DND-41 (cell line): ENCODE data around the gene FCRL1.

Source experiments
- ATAC-seq: fragments of 200-7000 bp; cut with Tn5 transposase; 3 replicates; pipeline ENCODE4 v1.9.1; 2021; ENCODE audit warnings: low read depth; ENCODE audit not compliant: insufficient read depth
- DNase-seq: peaks from one replicate; pipeline ENCODE4 v3.0.0-alpha.2; 2020
- H2AFZ ChIP-seq: 2 replicates; pipeline ENCODE4 v1.6.0; 2012; ENCODE audit warnings: low read depth, low read length
- H3K27ac ChIP-seq: 2 replicates; pipeline ENCODE4 v1.5.1; 2012; ENCODE audit warnings: low read length, inconsistent platforms
- H3K27me3 ChIP-seq: fragments of 200-600 bp; sonication (generic); 2 replicates; pipeline ENCODE4 v1.6.0; 2012; ENCODE audit warnings: low read length, mild to moderate bottlenecking, inconsistent platforms; ENCODE audit not compliant: insufficient read depth, poor library complexity
- H3K36me3 ChIP-seq: 2 replicates; pipeline ENCODE4 v1.5.1; 2012; ENCODE audit warnings: low read length, inconsistent platforms; ENCODE audit not compliant: insufficient read depth
- H3K4me1 ChIP-seq: 2 replicates; pipeline ENCODE4 v1.5.1; 2012; ENCODE audit warnings: mild to moderate bottlenecking, low read length; ENCODE audit not compliant: insufficient read depth
- H3K4me2 ChIP-seq: 2 replicates; pipeline ENCODE4 v1.6.0; 2012; ENCODE audit warnings: mild to moderate bottlenecking, moderate library complexity, low read length, inconsistent platforms; ENCODE audit not compliant: insufficient read depth
- H3K4me3 ChIP-seq, 2 experiments: fragments of 200-600 bp in 1 of 2; shearing (Covaris generic) in 1 of 2; 2 replicates each; pipeline ENCODE4 v1.5.1; 2012 to 2016; ENCODE audit warnings: inconsistent platforms in 2 of 2, low read length in 2 of 2, mild to moderate bottlenecking in 2 of 2, low read depth in 1 of 2, moderate library complexity in 1 of 2
- H3K79me2 ChIP-seq: 2 replicates; pipeline ENCODE4 v1.6.0; 2012; ENCODE audit warnings: low read length, inconsistent platforms; ENCODE audit not compliant: insufficient read depth
- H3K9ac ChIP-seq: 2 replicates; pipeline ENCODE4 v1.6.0; 2012; ENCODE audit warnings: low read depth, mild to moderate bottlenecking, inconsistent platforms, low read length, moderate library complexity
- H3K9me3 ChIP-seq: 2 replicates; pipeline ENCODE4 v1.5.1; 2012; ENCODE audit warnings: low read length, moderate library complexity, mild to moderate bottlenecking, inconsistent platforms; ENCODE audit not compliant: insufficient read depth, severe bottlenecking
- H4K20me1 ChIP-seq: 2 replicates; pipeline ENCODE4 v1.6.0; 2012; ENCODE audit warnings: low read length; ENCODE audit not compliant: insufficient read depth
- CTCF ChIP-seq: IDR thresholded peaks from 2 replicates; pipeline ENCODE4 v1.5.1; 2012; ENCODE audit warnings: borderline replicate concordance, low read length, moderate library complexity, mild to moderate bottlenecking; ENCODE audit not compliant: poor library complexity, severe bottlenecking; ENCODE audit errors: extremely low read depth
- EZH2 ChIP-seq: IDR thresholded peaks from 3 replicates; pipeline ENCODE4 v1.6.1; 2012; ENCODE audit warnings: borderline replicate concordance, low read depth, mild to moderate bottlenecking, moderate library complexity, low read length, inconsistent platforms; ENCODE audit not compliant: severe bottlenecking

The FCRL1 gene

GRCh38 chr1:157799996-157800395 lies 19.9 kb downstream of the FCRL1 start:
- Histone ChIP-seq H3K4me2 (no peak overlapping the region), H3K9me3 (no peaks in the 10 kb centered on the region), H4K20me1 (no peaks in the 10 kb centered on the region), H3K27me3 (no peaks in the 10 kb centered on the region), H3K79me2 (no peaks in the 10 kb centered on the region), H3K36me3 (no peaks in the 10 kb centered on the region), H3K4me3 (no peak overlapping the region), H3K4me1 (no peaks in the 10 kb centered on the region), H3K27ac (no peak overlapping the region), H2AFZ (no peak overlapping the region), H3K9ac (no peak overlapping the region)
- ATAC-seq (no peak), DNase-seq (no peak)
- TF ChIP-seq CTCF, result no peak
- TF ChIP-seq EZH2, result no peak

- no peak overlapping the region for H3K27ac ChIP-seq
- ATAC-seq (no peak), DNase-seq (no peak)
- H3K36me3 ChIP-seq, result no peaks in the 10 kb centered on the region
- TF ChIP-seq CTCF (no peak), EZH2 (no peak)
- H3K27me3 ChIP-seq, result no peaks in the 10 kb centered on the region
- H3K9ac ChIP-seq, result no peak overlapping the region
- peaks cover 2% of the 10 kb centered on the region for H3K9me3 ChIP-seq
- H2AFZ ChIP-seq, result no peak overlapping the region
- no peak overlapping the region for H3K4me2 ChIP-seq
- H4K20me1 ChIP-seq, result no peaks in the 10 kb centered on the region
- H3K4me3 ChIP-seq, result no peak overlapping the region
- H3K79me2 ChIP-seq, result no peaks in the 10 kb centered on the region
- H3K4me1 ChIP-seq, result no peaks in the 10 kb centered on the region
These were observed 21.7 kb downstream of the FCRL1 start for GRCh38 chr1:157798211-157798610.

- Histone ChIP-seq H4K20me1 (no peaks in the 10 kb centered on the region), H3K4me1 (0 out of 2 replicates have a peak, but pooled peaks cover 5% of the 10 kb centered on the region), H3K9ac (no peak overlapping the region), H3K4me3 (no peak overlapping the region), H3K79me2 (no peaks in the 10 kb centered on the region), H3K27ac (no peak overlapping the region), H3K9me3 (no peaks in the 10 kb centered on the region), H2AFZ (no peak overlapping the region), H3K27me3 (no peaks in the 10 kb centered on the region), H3K4me2 (no peak overlapping the region), H3K36me3 (no peaks in the 10 kb centered on the region)
- ATAC-seq, result no peak
- DNase-seq, result no peak
- no peak for TF ChIP-seq EZH2
- TF ChIP-seq CTCF, result no peak
These were observed 34.7 kb downstream of the FCRL1 start for GRCh38 chr1:157785248-157785647.

GRCh38 chr1:157784801-157785200 lies 35.1 kb downstream of the FCRL1 start:
- no peak for ATAC-seq
- H3K9ac ChIP-seq, result no peak overlapping the region
- H3K4me3 ChIP-seq, result no peak overlapping the region
- 0 out of 2 replicates have a peak, but pooled peaks cover 5% of the 10 kb centered on the region for H3K4me1 ChIP-seq
- no peak overlapping the region for H3K4me2 ChIP-seq
- H3K36me3 ChIP-seq, result no peaks in the 10 kb centered on the region
- H3K27me3 ChIP-seq, result no peaks in the 10 kb centered on the region
- no peaks in the 10 kb centered on the region for H4K20me1 ChIP-seq
- TF ChIP-seq CTCF, result no peak
- TF ChIP-seq EZH2, result no peak
- no peak for DNase-seq
- no peaks in the 10 kb centered on the region for H3K9me3 ChIP-seq
- H2AFZ ChIP-seq, result no peak overlapping the region
- no peak overlapping the region for H3K27ac ChIP-seq
- H3K79me2 ChIP-seq, result no peaks in the 10 kb centered on the region
